HG03469 (cell line): ENCODE data around the gene DDX60.
"Not testable (repeated sequence)": the region's sequence is repeated elsewhere in the genome, so short reads cannot be mapped to it uniquely, and the experiment has no call there.

Experiments used
- ATAC-seq: cut with Tn5 transposase; IDR thresholded peaks from one replicate; pipeline ENCODE4 v1.9.1; 2021; ENCODE audit warnings: mild to moderate bottlenecking, moderate library complexity, moderate number of reproducible peaks; ENCODE audit not compliant: unreplicated experiment

Gene DDX60

GRCh38 chr4:168304744-168305459 lies 13.7 kb downstream of the DDX60 start:
- ATAC-seq = no peak

GRCh38 chr4:168303430-168303829 lies 15.1 kb downstream of the DDX60 start:
- ATAC-seq = not testable (repeated sequence)

- ATAC-seq = no peak
Measured at GRCh38 chr4:168293386-168293975, 25.1 kb downstream of the DDX60 start.

GRCh38 chr4:168291242-168291641 lies 27.3 kb downstream of the DDX60 start:
- ATAC-seq = no peak

GRCh38 chr4:168285850-168286249 lies 32.7 kb downstream of the DDX60 start:
- not testable (repeated sequence) for ATAC-seq

GRCh38 chr4:168279556-168279955 lies 39.0 kb downstream of the DDX60 start:
- no peak for ATAC-seq

GRCh38 chr4:168275836-168276235 lies 42.7 kb downstream of the DDX60 start:
- no peak for ATAC-seq

- ATAC-seq = no peak
Measured at GRCh38 chr4:168274871-168275270, 43.7 kb downstream of the DDX60 start.

- no peak for ATAC-seq
Measured at GRCh38 chr4:168273838-168274237, 44.7 kb downstream of the DDX60 start.

- no peak for ATAC-seq
Measured at GRCh38 chr4:168272488-168272887, 46.1 kb downstream of the DDX60 start.

- no peak for ATAC-seq
Measured at GRCh38 chr4:168269896-168270295, 48.7 kb downstream of the DDX60 start.

GRCh38 chr4:168265327-168265726 lies 53.2 kb downstream of the DDX60 start:
- no peak for ATAC-seq

GRCh38 chr4:168264903-168265302 lies 53.6 kb downstream of the DDX60 start:
- ATAC-seq = no peak

- no peak for ATAC-seq
Measured at GRCh38 chr4:168263039-168263438, 55.5 kb downstream of the DDX60 start.

GRCh38 chr4:168259096-168259495 lies 59.5 kb downstream of the DDX60 start:
- ATAC-seq = no peak

- ATAC-seq = no peak
Measured at GRCh38 chr4:168257768-168258167, 60.8 kb downstream of the DDX60 start.

- ATAC-seq = no peak
Measured at GRCh38 chr4:168248176-168248710, 70.3 kb downstream of the DDX60 start.

- no peak for ATAC-seq
Measured at GRCh38 chr4:168247603-168248002, 70.9 kb downstream of the DDX60 start.

GRCh38 chr4:168241953-168242352 lies 76.6 kb downstream of the DDX60 start:
- ATAC-seq = no peak

GRCh38 chr4:168240821-168241220 lies 77.7 kb downstream of the DDX60 start:
- ATAC-seq = no peak

- no peak for ATAC-seq
Measured at GRCh38 chr4:168221301-168221700, 97.3 kb downstream of the DDX60 start.

- ATAC-seq = no peak
Measured at GRCh38 chr4:168220893-168221292, 97.7 kb downstream of the DDX60 start.
